ENCODE measurements around the gene SUSD4. TPM values are rescaled to one million over a fixed set of nuclear protein-coding genes. Genes with fewer than 3 reads are reported as not detected.

The SUSD4 gene
- total RNA-seq, 6 experiments from 2014 or later, result 0.33 to 0.96 (median 0.70) TPM

- DNase-seq, result no peak
- H3K36me3 Mint-ChIP-seq (ENCODE audit: low read depth), result no peaks in the 10 kb centered on the region
- peaks cover 5% of the 10 kb centered on the region for H3K27me3 Mint-ChIP-seq (ENCODE audit: insufficient read depth)
- TF ChIP-seq CTCF (IDR thresholded peaks at IDR 0.05), result no peak
- H3K4me3 Mint-ChIP-seq, result no peak overlapping the region
- no peaks in the 10 kb centered on the region for H3K4me1 Mint-ChIP-seq (ENCODE audit: low read depth)
- H3K27ac Mint-ChIP-seq, result no peak overlapping the region
- no peaks in the 10 kb centered on the region for H3K9me3 Mint-ChIP-seq
Observed at GRCh38 chr1:223207293-223208066, 156.5 kb downstream of the SUSD4 start.

GRCh38 chr1:223204424-223204823, 159.6 kb downstream of the SUSD4 start:
- DNase-seq, result no peak
- Mint-ChIP-seq H3K4me3 (no peak overlapping the region), H3K9me3 (no peaks in the 10 kb centered on the region), H3K27ac (no peak overlapping the region), H3K27me3 (ENCODE audit: insufficient read depth) (peaks cover 18% of the 10 kb centered on the region), H3K36me3 (ENCODE audit: low read depth) (no peaks in the 10 kb centered on the region), H3K4me1 (ENCODE audit: low read depth) (no peaks in the 10 kb centered on the region)
- TF ChIP-seq CTCF (IDR thresholded peaks at IDR 0.05), result no peak

- Mint-ChIP-seq H3K27me3 (ENCODE audit: insufficient read depth) (peaks cover 17% of the 10 kb centered on the region), H3K36me3 (ENCODE audit: low read depth) (no peaks in the 10 kb centered on the region), H3K9me3 (no peaks in the 10 kb centered on the region), H3K4me1 (ENCODE audit: low read depth) (no peaks in the 10 kb centered on the region), H3K4me3 (no peak overlapping the region), H3K27ac (no peak overlapping the region)
- DNase-seq, result no peak
- TF ChIP-seq CTCF (IDR thresholded peaks at IDR 0.05), result no peak
Observed at GRCh38 chr1:223203694-223204093, 160.3 kb downstream of the SUSD4 start.

- peaks cover 19% of the 10 kb centered on the region for H3K27me3 Mint-ChIP-seq (ENCODE audit: insufficient read depth)
- no peaks in the 10 kb centered on the region for H3K4me1 Mint-ChIP-seq (ENCODE audit: low read depth)
- no peaks in the 10 kb centered on the region for H3K36me3 Mint-ChIP-seq (ENCODE audit: low read depth)
- H3K9me3 Mint-ChIP-seq, result no peaks in the 10 kb centered on the region
- H3K4me3 Mint-ChIP-seq, result no peak overlapping the region
- no peak overlapping the region for H3K27ac Mint-ChIP-seq
- no peak for TF ChIP-seq CTCF (IDR thresholded peaks at IDR 0.05)
- no peak for DNase-seq
Observed at GRCh38 chr1:223203034-223203408, 161.0 kb downstream of the SUSD4 start.

GRCh38 chr1:223202376-223203033, 161.5 kb downstream of the SUSD4 start:
- Mint-ChIP-seq H3K4me3 (no peak overlapping the region), H3K9me3 (no peaks in the 10 kb centered on the region), H3K4me1 (ENCODE audit: low read depth) (no peaks in the 10 kb centered on the region), H3K36me3 (ENCODE audit: low read depth) (no peaks in the 10 kb centered on the region), H3K27me3 (ENCODE audit: insufficient read depth) (peaks cover 17% of the 10 kb centered on the region), H3K27ac (no peak overlapping the region)
- no peak for DNase-seq
- no peak for TF ChIP-seq CTCF (IDR thresholded peaks at IDR 0.05)
